ENCODE results near the gene HKDC1.
"Not testable (repeated sequence)": the region's sequence is repeated elsewhere in the genome, so short reads cannot be mapped to it uniquely, and the experiment has no call there.

The HKDC1 gene

DNA sequence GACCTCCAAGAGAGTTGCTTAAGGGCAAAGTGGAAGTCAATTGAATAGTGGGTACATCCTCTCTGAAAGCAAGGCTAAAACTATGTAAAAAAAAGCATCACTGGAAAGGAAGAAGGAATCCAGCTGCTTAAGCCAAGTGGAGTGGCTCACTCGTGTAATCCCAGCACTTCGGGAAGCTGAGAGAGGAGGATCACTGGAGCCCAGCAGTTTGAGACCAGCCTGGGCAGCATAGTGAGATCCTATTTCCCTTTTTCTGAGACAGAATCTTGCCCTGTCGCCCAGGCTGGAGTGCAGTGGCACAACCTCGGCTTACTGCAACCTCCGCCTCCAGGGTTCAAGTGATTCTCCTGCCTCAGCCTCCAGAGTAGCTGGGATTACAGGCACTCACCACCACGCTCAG is 64.3 kb downstream of the HKDC1 start:
- not testable (repeated sequence) for DNase-seq

DNA sequence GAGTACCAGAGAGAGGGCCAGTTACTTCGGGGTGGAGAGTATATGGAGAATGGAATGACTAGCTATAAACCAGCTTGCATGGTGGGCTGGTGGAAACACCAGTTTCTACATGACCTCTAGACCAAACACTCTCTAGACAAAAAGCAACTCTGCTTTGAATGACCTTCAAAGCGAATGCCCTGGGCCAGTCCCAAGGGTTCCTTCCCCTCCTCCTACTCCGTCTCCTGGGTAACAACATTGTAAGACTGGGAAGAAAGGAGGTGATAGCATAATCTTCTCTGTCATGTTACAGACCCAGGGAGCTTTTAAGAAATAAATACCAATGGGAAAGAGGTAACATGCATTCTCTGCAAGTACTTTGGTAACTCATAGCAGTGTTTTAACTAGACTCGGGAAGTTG is 65.6 kb downstream of the HKDC1 start:
- DNase-seq: no peak

- no peak for DNase-seq
Measured at GRCh38 chr10:69287181-69287580, 67.0 kb downstream of the HKDC1 start.

GRCh38 chr10:69290993-69291392 is 70.9 kb downstream of the HKDC1 start:
- DNase-seq: no peak

- no peak for DNase-seq
Measured at GRCh38 chr10:69292459-69292858, 72.3 kb downstream of the HKDC1 start.

GRCh38 chr10:69295027-69295636 is 75.0 kb downstream of the HKDC1 start:
- no peak for DNase-seq

DNA sequence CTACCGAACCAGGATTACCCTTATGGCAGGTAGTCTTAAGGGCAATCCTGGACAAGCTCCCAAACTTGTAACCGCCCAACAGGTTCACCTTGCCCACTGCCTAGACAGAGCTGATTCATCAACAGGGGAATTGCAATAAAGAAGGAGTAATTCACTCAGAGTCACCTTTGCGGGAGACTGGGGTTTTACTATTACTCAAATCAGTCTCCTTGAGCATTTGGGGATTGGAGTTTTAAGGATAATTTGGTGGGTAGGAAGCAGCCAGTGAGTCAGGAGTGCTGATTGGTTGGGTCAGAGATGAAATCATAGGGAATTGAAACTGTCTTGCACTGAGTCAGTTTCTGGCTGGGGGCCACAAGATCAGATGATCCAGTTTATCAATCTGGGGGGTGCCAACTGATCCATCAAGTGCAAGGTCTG is 83.5 kb downstream of the HKDC1 start:
- no peak for DNase-seq

GRCh38 chr10:69306421-69306820 is 86.3 kb downstream of the HKDC1 start:
- DNase-seq: no peak

DNA sequence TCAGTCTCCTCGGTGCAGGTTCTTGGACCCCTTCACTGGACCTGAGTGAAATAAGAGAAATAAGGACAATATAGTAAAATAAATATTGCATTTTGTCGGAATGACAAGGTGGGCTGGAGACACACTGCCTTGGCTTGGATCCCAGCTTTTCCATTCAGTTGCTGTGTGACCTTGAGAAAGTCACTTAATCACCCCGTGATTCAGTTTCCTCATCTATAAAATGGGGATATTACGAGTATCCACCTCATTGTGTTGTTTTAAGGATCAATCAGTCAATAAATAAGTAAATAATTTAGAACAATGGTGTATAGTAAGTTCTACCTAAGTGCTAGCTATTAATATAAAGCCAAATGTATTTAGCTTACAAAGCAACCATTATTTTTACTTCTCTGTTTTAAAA is 87.3 kb downstream of the HKDC1 start:
- no peak for DNase-seq

DNA sequence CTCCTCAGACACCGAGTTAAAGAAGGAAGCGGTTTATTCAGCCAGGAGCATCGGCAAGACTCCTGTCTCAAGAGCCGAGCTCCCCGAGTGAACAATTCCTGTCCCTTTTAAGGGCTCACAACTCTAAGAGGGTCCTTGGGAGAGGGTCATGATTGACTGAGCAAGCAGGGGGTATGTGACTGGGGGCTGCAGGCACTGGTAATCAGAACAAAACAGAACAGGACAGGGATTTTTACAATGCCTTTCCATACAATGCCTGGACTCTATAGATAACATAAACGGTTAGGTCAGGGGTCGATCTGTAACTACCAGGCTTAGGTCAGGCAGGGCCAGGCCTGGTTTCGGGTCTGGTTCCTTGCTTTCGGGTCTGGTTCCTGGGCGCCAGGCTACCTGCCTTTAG is 88.2 kb downstream of the HKDC1 start:
- not testable (repeated sequence) for DNase-seq

GRCh38 chr10:69311309-69311708 is 91.2 kb downstream of the HKDC1 start:
- DNase-seq: no peak

GRCh38 chr10:69312528-69312927 is 92.4 kb downstream of the HKDC1 start:
- DNase-seq: no peak

DNA sequence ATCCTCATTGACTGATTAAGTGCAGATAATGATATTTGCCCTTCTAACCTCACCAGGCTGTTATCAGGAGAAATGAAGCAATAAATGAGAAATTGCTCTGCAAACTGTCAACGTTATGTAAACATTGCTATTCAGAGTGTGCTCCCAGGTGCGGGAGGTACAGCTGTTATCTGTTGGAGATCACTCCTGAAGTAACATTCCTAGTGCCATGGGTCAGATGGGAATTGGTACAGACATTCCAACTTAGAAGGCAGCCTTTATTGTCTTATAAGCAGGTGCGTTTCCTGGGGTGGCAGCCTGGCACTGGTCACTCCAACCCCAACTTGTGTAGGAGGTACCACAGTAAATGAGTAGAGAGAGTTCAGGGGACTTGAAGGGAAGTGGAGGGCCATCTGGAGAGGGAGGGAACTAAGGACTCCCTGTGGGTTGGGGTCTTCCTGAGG is 95.0 kb downstream of the HKDC1 start:
- DNase-seq: no peak

DNA sequence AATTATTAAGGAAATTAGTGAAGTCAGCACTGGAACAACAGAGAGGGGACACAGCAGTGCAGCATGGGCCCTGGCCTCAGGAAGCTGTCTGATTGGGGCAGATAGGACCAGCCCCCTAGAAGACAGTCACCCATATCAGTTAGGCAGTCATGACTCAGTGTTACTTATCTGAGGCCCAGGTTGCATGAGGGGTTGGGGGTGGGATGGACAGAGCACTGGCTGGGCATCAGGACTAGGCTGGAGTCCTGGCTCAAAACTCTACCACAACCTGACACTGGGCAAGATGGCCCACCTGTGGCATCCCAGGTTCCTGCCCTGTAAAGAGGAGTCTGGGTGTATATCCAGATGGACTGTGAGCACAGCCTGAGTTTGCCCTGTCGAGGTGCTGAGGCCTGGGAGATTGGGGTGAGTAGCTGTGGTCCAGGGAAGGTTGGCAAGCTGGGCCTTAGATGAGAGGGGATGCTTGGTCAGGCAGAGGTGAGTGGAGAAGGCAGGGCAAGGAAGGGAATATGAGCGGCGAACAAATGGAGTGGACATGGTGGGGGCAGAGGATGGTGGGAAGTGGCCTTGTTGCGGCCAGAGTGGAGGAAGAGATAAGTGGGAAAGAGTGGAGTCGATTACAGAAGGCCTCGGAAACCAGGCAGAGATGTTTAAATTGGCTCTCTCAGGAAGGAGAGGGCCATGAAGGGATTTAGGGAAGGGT is 95.6 kb downstream of the HKDC1 start:
- no peak for DNase-seq

DNA sequence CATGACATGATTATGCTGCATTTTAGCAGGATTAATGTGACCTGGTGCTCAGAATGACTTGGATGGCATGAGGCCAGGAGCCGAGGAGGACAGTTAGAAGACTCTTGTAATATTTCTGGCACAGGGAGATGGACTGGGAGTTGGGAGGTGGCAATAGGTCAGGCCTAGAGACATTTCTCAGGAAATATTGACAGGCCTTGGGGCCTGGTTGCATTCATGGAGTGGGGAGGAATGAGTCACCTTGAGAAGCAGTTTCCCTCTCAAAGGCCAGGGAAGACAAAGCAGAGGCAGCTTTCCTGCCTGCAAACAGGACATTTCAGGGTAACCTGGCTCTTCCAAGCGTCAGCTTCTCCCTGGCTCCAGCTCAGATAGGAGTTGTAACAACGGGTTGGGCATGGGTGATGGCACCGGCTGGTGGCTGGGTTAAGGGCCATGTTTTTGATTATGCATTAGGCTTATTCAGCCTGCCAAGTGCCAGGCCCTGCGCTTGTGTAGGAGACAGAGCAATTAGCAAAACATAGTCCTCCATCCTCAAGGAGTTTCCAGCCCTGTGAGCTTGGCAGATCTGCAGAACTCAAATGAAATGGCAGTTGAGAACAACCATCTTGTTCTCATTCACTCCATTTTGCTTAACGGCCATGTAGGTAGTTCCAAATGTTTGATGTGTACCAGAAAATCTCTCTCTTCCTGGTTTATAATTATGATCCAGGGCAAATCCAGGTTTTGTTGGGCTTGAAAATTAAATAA is 96.4 kb downstream of the HKDC1 start:
- DNase-seq: no peak

Measured in NCI-H1694 treated with DMSO at 0.1 percent for 48 hours (cell line).